Mesodermal cell (in vitro differentiated cells): ENCODE results near the gene PRMT7.

Source experiments
- H3K27ac ChIP-seq: 2 replicates; pipeline ENCODE4 v1.7.0; 2013; ENCODE audit warnings: mild to moderate bottlenecking, low read depth, low read length, moderate library complexity; ENCODE audit not compliant: severe bottlenecking
- H3K36me3 ChIP-seq: 2 replicates; pipeline ENCODE4 v1.7.1; 2013; ENCODE audit warnings: mild to moderate bottlenecking, low read length, moderate library complexity; ENCODE audit not compliant: control insufficient read depth, insufficient read depth
- H3K4me1 ChIP-seq: one replicate; pipeline ENCODE4 v1.7.1; 2013; ENCODE audit warnings: mild to moderate bottlenecking, low read length; ENCODE audit not compliant: insufficient read depth, control insufficient read depth, poor library complexity, severe bottlenecking
- H3K4me3 ChIP-seq: 2 replicates; pipeline ENCODE4 v1.7.0; 2013; ENCODE audit warnings: low read length, control low read depth, mild to moderate bottlenecking; ENCODE audit not compliant: insufficient read depth, poor library complexity, severe bottlenecking; ENCODE audit errors: extremely low read depth
- H3K9me3 ChIP-seq: 2 replicates; pipeline ENCODE4 v1.7.1; 2013; ENCODE audit warnings: mild to moderate bottlenecking, low read length, moderate library complexity; ENCODE audit not compliant: control insufficient read depth
- WGBS, 2 experiments: methylation state at CpG; one replicate each; pipeline ENCODE4 v1.1.5; 2013; ENCODE audit warnings: missing lambda C conversion rate in 2 of 2; ENCODE audit not compliant: insufficient coverage in 2 of 2; 5-methylcytosine and 5-hydroxymethylcytosine counted together

Gene PRMT7

GRCh38 chr16:68400083-68400923 is 89.5 kb downstream of the PRMT7 start:
- H3K36me3 ChIP-seq = no peaks in the 10 kb centered on the region
- no peak overlapping the region for H3K4me3 ChIP-seq
- no peaks in the 10 kb centered on the region for H3K9me3 ChIP-seq
- H3K4me1 ChIP-seq = no peaks in the 10 kb centered on the region
- no peak overlapping the region for H3K27ac ChIP-seq
- WGBS, 2 experiments = 87 to 90% methylated on average over 2 of the region's 5 CpGs

- Histone ChIP-seq H3K4me1 (no peaks in the 10 kb centered on the region), H3K9me3 (no peaks in the 10 kb centered on the region), H3K27ac (no peak overlapping the region), H3K36me3 (no peaks in the 10 kb centered on the region), H3K4me3 (no peak overlapping the region)
- WGBS, 2 experiments = 59 to 76% methylated on average over 3 of the region's 5 CpGs
These were observed 90.2 kb downstream of the PRMT7 start for GRCh38 chr16:68400924-68401460.

GRCh38 chr16:68401871-68402747 is 91.3 kb downstream of the PRMT7 start:
- WGBS, 2 experiments = 88 to 92% methylated on average over 10 to 13 of the region's 13 CpGs

GRCh38 chr16:68402748-68403040 is 91.9 kb downstream of the PRMT7 start:
- H3K27ac ChIP-seq = no peak overlapping the region
- 93 to 97% methylated on average over 3 of the region's 3 CpGs for WGBS, 2 experiments
- H3K4me3 ChIP-seq = no peak overlapping the region
- no peaks in the 10 kb centered on the region for H3K36me3 ChIP-seq
- no peaks in the 10 kb centered on the region for H3K9me3 ChIP-seq
- peaks cover 10% of the 10 kb centered on the region for H3K4me1 ChIP-seq

More at GRCh38 chr16:68401871-68402747, 91.3 kb downstream of the PRMT7 start:
- H3K4me3 ChIP-seq = no peak overlapping the region
- peaks cover 9% of the 10 kb centered on the region for H3K4me1 ChIP-seq
- no peaks in the 10 kb centered on the region for H3K36me3 ChIP-seq
- no peak overlapping the region for H3K27ac ChIP-seq
- H3K9me3 ChIP-seq = no peaks in the 10 kb centered on the region

GRCh38 chr16:68403177-68403576 is 92.4 kb downstream of the PRMT7 start:
- H3K4me1 ChIP-seq = peaks cover 10% of the 10 kb centered on the region
- no peaks in the 10 kb centered on the region for H3K9me3 ChIP-seq
- 67 to 71% methylated on average over 1 of the region's 1 CpG for WGBS, 2 experiments
- no peak overlapping the region for H3K4me3 ChIP-seq
- H3K27ac ChIP-seq = no peak overlapping the region
- no peaks in the 10 kb centered on the region for H3K36me3 ChIP-seq

GRCh38 chr16:68403704-68404103 is 92.9 kb downstream of the PRMT7 start:
- Histone ChIP-seq H3K27ac (no peak overlapping the region), H3K9me3 (no peaks in the 10 kb centered on the region), H3K4me1 (peaks cover 10% of the 10 kb centered on the region), H3K4me3 (no peak overlapping the region), H3K36me3 (no peaks in the 10 kb centered on the region)
- 100% methylated on average over 2 of the region's 3 CpGs for WGBS, 2 experiments

- WGBS, 2 experiments = 84% methylated on average over 8 of the region's 8 CpGs
- no peak overlapping the region for H3K4me3 ChIP-seq
- H3K36me3 ChIP-seq = no peaks in the 10 kb centered on the region
- no peak overlapping the region for H3K27ac ChIP-seq
- H3K4me1 ChIP-seq = peaks cover 10% of the 10 kb centered on the region
- no peaks in the 10 kb centered on the region for H3K9me3 ChIP-seq
These were observed 94.0 kb downstream of the PRMT7 start for GRCh38 chr16:68404736-68405345.

GRCh38 chr16:68406458-68407152 is 95.8 kb downstream of the PRMT7 start:
- 74 to 75% methylated on average over 14 to 16 of the region's 17 CpGs for WGBS, 2 experiments
- Histone ChIP-seq H3K4me1 (peaks cover 10% of the 10 kb centered on the region), H3K36me3 (no peaks in the 10 kb centered on the region), H3K27ac (no peak overlapping the region), H3K4me3 (no peak overlapping the region), H3K9me3 (no peaks in the 10 kb centered on the region)
